MM.1S (cell line): ENCODE data around the gene CARMIL1.
A peak's percentile ranks its signal among the peaks of the same experiment; 100 is the strongest.

Experiments used
- DNase-seq: peaks from one replicate; pipeline ENCODE4 v3.0.0-alpha.2; 2015
- H2AFZ ChIP-seq: fragments of 300-600 bp; sonication (generic); 2 replicates; pipeline ENCODE4 v1.6.0; 2016; ENCODE audit warnings: antibody characterized with exemption, low read length
- H3F3A ChIP-seq: fragments of 300-600 bp; sonication (generic); 2 replicates; pipeline ENCODE4 v1.6.1; 2016; ENCODE audit warnings: mild to moderate bottlenecking, antibody characterized with exemption, low read length, moderate library complexity, mixed read lengths; ENCODE audit not compliant: insufficient read depth
- H3K27ac ChIP-seq: fragments of 300-600 bp; sonication (generic); 2 replicates; pipeline ENCODE4 v1.5.1; 2016; ENCODE audit warnings: mild to moderate bottlenecking, low read length
- H3K27me3 ChIP-seq: fragments of 300-600 bp; sonication (generic); replicated peaks from 2 replicates; pipeline ENCODE4 v1.6.0; 2016; ENCODE audit warnings: low read length; ENCODE audit not compliant: insufficient read depth
- H3K36me3 ChIP-seq: fragments of 300-600 bp; sonication (generic); replicated peaks from 2 replicates; pipeline ENCODE4 v1.6.1; 2016; ENCODE audit warnings: mild to moderate bottlenecking, low read length, mixed read lengths; ENCODE audit not compliant: insufficient read depth
- H3K4me1 ChIP-seq: fragments of 300-600 bp; sonication (generic); 2 replicates; pipeline ENCODE4 v1.6.1; 2016; ENCODE audit warnings: low read length, mixed read lengths
- H3K4me2 ChIP-seq: fragments of 300-600 bp; sonication (generic); 2 replicates; pipeline ENCODE4 v1.6.0; 2016; ENCODE audit warnings: low read depth, low read length
- H3K4me3 ChIP-seq: fragments of 300-600 bp; sonication (generic); 2 replicates; pipeline ENCODE4 v1.5.1; 2016; ENCODE audit warnings: low read length, mixed read lengths
- H3K79me2 ChIP-seq: fragments of 300-600 bp; sonication (generic); 2 replicates; pipeline ENCODE4 v1.6.1; 2016; ENCODE audit warnings: mixed run types, low read length, mixed read lengths
- H3K9ac ChIP-seq: fragments of 300-600 bp; sonication (generic); 2 replicates; pipeline ENCODE4 v1.6.1; 2016; ENCODE audit warnings: low read length, mixed read lengths
- H3K9me2 ChIP-seq: fragments of 300-600 bp; sonication (generic); replicated peaks from 2 replicates; pipeline ENCODE4 v1.6.1; 2016; ENCODE audit warnings: mild to moderate bottlenecking, low read length, mixed read lengths; ENCODE audit not compliant: insufficient read depth
- H3K9me3 ChIP-seq: fragments of 300-600 bp; sonication (generic); replicated peaks from 2 replicates; pipeline ENCODE4 v1.6.1; 2016; ENCODE audit warnings: mild to moderate bottlenecking, low read length, mixed read lengths; ENCODE audit not compliant: insufficient read depth
- H4K20me1 ChIP-seq: fragments of 300-600 bp; sonication (generic); 2 replicates; pipeline ENCODE4 v1.6.1; 2016; ENCODE audit warnings: mild to moderate bottlenecking, low read length, moderate library complexity, mixed read lengths; ENCODE audit not compliant: insufficient read depth
- EZH2 ChIP-seq: fragments of 300-600 bp; sonication (generic); optimal IDR thresholded peaks from 2 replicates; pipeline ENCODE3; 2017; ENCODE audit warnings: low read depth, mild to moderate bottlenecking, antibody characterized with exemption, low read length, mixed read lengths
- EZH2phosphoT487 ChIP-seq: fragments of 300-600 bp; sonication (generic); IDR thresholded peaks from 2 replicates; pipeline ENCODE4 v1.6.1; 2018; ENCODE audit warnings: antibody characterized with exemption, low read length
- TF ChIP-seq, protein P1 (sequence below): fragments of 300-600 bp; sonication (generic); IDR thresholded peaks from 2 replicates; pipeline ENCODE4 v1.5.1; 2016; ENCODE audit warnings: antibody characterized with exemption, low read length, mixed read lengths

Gene CARMIL1

DNA sequence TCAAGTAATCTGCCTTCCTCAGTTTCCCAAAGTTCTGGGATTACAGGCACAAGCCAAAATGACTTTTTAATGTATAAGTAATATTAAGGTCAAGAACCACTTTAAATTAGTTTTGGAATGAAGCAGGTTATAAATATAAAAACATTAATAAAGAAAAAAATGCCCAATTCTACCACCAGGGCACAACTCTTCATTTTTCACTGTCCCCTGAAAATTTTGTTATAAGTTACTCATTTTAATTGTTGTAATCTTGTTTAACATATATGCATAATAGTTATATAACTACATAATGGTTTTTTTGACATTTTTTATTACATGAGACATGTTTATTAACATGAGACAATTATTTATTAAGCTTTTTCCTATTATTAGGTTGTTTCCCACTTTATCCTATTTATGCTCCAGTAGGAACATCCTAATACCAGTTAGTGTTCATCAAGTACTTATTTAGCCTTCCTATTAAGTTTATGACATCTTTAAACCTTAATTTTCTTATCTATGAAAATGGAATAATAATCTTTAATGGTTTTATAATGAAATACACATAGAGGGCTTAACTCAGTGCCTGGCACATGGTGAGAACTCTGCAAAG lies 190.7 kb downstream of the CARMIL1 start:
- Histone ChIP-seq H3K4me1 (0 out of 2 replicates have a peak, but pooled peaks cover 3% of the 10 kb centered on the region), H4K20me1 (no peaks in the 10 kb centered on the region), H3F3A (0 out of 2 replicates have a peak, but pooled peaks cover 4% of the 10 kb centered on the region), H3K36me3 (no peaks in the 10 kb centered on the region), H2AFZ (no peak overlapping the region), H3K27ac (no peak overlapping the region), H3K27me3 (no peaks in the 10 kb centered on the region), H3K9me2 (no peaks in the 10 kb centered on the region), H3K4me2 (no peak overlapping the region), H3K79me2 (no peaks in the 10 kb centered on the region), H3K9ac (no peak overlapping the region), H3K4me3 (no peak overlapping the region), H3K9me3 (no peaks in the 10 kb centered on the region)
- TF ChIP-seq EZH2 = no peak
- no peak for TF ChIP-seq EZH2phosphoT487
- TF ChIP-seq, protein P1, sequence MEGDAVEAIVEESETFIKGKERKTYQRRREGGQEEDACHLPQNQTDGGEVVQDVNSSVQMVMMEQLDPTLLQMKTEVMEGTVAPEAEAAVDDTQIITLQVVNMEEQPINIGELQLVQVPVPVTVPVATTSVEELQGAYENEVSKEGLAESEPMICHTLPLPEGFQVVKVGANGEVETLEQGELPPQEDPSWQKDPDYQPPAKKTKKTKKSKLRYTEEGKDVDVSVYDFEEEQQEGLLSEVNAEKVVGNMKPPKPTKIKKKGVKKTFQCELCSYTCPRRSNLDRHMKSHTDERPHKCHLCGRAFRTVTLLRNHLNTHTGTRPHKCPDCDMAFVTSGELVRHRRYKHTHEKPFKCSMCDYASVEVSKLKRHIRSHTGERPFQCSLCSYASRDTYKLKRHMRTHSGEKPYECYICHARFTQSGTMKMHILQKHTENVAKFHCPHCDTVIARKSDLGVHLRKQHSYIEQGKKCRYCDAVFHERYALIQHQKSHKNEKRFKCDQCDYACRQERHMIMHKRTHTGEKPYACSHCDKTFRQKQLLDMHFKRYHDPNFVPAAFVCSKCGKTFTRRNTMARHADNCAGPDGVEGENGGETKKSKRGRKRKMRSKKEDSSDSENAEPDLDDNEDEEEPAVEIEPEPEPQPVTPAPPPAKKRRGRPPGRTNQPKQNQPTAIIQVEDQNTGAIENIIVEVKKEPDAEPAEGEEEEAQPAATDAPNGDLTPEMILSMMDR = peak; percentile 13; the same call in 1 of the 2 replicates
- no peak for DNase-seq

GRCh38 chr6:25472306-25472705 lies 193.1 kb downstream of the CARMIL1 start:
- TF ChIP-seq EZH2 = no peak
- TF ChIP-seq, protein P1 = peak; percentile 19; the same call in 1 of the 2 replicates
- TF ChIP-seq EZH2phosphoT487 = no peak

GRCh38 chr6:25472906-25473305 lies 193.7 kb downstream of the CARMIL1 start:
- DNase-seq = no peak
- Histone ChIP-seq H3K27me3 (no peaks in the 10 kb centered on the region), H3K36me3 (no peaks in the 10 kb centered on the region), H3K9me2 (no peaks in the 10 kb centered on the region), H3K4me3 (no peak overlapping the region), H3F3A (0 out of 2 replicates have a peak, but pooled peaks cover 4% of the 10 kb centered on the region), H3K9ac (no peak overlapping the region), H4K20me1 (no peaks in the 10 kb centered on the region), H3K4me1 (0 out of 2 replicates have a peak, but pooled peaks cover 3% of the 10 kb centered on the region), H3K27ac (no peak overlapping the region), H3K9me3 (no peaks in the 10 kb centered on the region), H2AFZ (no peak overlapping the region), H3K4me2 (no peak overlapping the region), H3K79me2 (no peaks in the 10 kb centered on the region)
- TF ChIP-seq, protein P1 = no peak

More at GRCh38 chr6:25472306-25472705, 193.1 kb downstream of the CARMIL1 start:
- no peaks in the 10 kb centered on the region for H4K20me1 ChIP-seq
- H3F3A ChIP-seq = 0 out of 2 replicates have a peak, but pooled peaks cover 4% of the 10 kb centered on the region
- no peak overlapping the region for H3K4me3 ChIP-seq
- H3K9ac ChIP-seq = no peak overlapping the region
- no peaks in the 10 kb centered on the region for H3K79me2 ChIP-seq
- no peak overlapping the region for H3K4me2 ChIP-seq
- H3K27ac ChIP-seq = no peak overlapping the region
- H3K9me3 ChIP-seq = no peaks in the 10 kb centered on the region
- H3K9me2 ChIP-seq = no peaks in the 10 kb centered on the region
- no peaks in the 10 kb centered on the region for H3K27me3 ChIP-seq
- H3K36me3 ChIP-seq = no peaks in the 10 kb centered on the region
- 0 out of 2 replicates have a peak, but pooled peaks cover 3% of the 10 kb centered on the region for H3K4me1 ChIP-seq
- no peak for DNase-seq
- no peak overlapping the region for H2AFZ ChIP-seq
